ENCODE data around the gene PIAS4. TPM values are rescaled to one million over a fixed set of nuclear protein-coding genes. Genes with fewer than 3 reads are reported as not detected.

The PIAS4 gene
- total and polyA plus RNA-seq, 9 of the 15 experiments (the other 6 are each of a cell fraction or from before 2014, with no cell fraction given), result 0.27 to 34.9 (median 14.4) TPM

- TF ChIP-seq SLC30A9 (CRISPR knock-in tag; IDR thresholded peaks at IDR 0.05) (no peak), PTRF (tag; IDR thresholded peaks at IDR 0.05) (no peak)
Observed at GRCh38 chr19:4025317-4025716, 17.8 kb downstream of the PIAS4 start (continued).

DNA sequence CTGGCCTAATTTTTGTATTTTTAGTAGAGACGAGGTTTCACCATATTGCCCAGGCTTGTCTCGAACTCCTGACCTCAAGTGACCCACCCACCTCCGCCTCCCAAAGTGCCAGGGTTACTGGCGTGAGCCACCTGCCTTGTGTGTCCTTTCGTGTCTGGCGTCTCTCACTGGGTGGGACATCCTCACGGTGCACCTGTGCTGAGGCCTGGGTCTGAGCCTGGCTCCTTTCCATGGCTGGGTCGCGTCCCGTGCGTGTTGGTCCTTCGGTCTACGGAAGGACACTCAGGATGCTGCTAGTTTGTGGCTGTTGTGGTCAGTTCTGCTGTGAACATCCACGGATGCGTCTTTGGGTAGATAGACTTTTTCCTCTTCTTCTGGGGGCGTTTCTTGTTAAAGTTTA, 19.6 kb downstream of the PIAS4 start:
- Histone ChIP-seq H4K20me1 (replicated peaks; ENCODE audit: control insufficient read depth, insufficient read depth, low read length) (peaks cover 4% of the 10 kb centered on the region; the same call in 1 of the 2 replicates), H3K9ac (ENCODE audit: insufficient read depth in 1 of 2, low read depth in 2 of 2, low read length in 2 of 2) (peak overlapping the region in 1 of 2 experiments; percentile 45; a peak in 1 of 4 replicates), H3K36me3 (ENCODE audit: control insufficient read depth, insufficient read depth, low read length) (peaks cover 44% of the 10 kb centered on the region; the same call in 2 of the 3 replicates), H3K4me3 (no peak overlapping the region), H2AFZ (ENCODE audit: low read depth, low read length) (no peak overlapping the region), H3K4me2 (ENCODE audit: insufficient read depth, low read length) (no peak overlapping the region), H3K9me1 (ENCODE audit: control insufficient read depth, insufficient read depth, low read length) (peaks cover 3% of the 10 kb centered on the region), H3K4me1 (replicated peaks in 1 of 2; ENCODE audit: control insufficient read depth in 2 of 2, insufficient read depth in 2 of 2, low read length in 2 of 2) (peaks cover 0 to 27% of the 10 kb centered on the region in 2 experiments; a peak in 2 of 5 replicates), H3K79me2 (ENCODE audit: control insufficient read depth, insufficient read depth, low read length) (no peaks in the 10 kb centered on the region), H3K9me3 (replicated peaks; ENCODE audit: control insufficient read depth, insufficient read depth, low read depth, low read length) (no peaks in the 10 kb centered on the region), H3K27ac (ENCODE audit: extremely low read depth, low read depth, low read length) (no peak overlapping the region), H3K27me3 (ENCODE audit: control insufficient read depth in 2 of 2, insufficient read depth in 2 of 2, low read length in 2 of 2) (no peaks in the 10 kb centered on the region)
- intact Hi-C loops (cut with micrococcal nuclease), result no loop called here
- DNase-seq (ENCODE audit: extremely low read depth in 1 of 4, low spot score in 3 of 4), result no peak
- BruUV-seq (replicated peaks), result no TSS peak
- ATAC-seq, result no peak
- ChIA-PET CTCF (ENCODE audit: low intra/inter-chr PET ratio) (no interaction called here), POLR2A (interaction anchor here (0.7 to 1.0 kb wide), 2 partner anchors 19 to 34 kb away, joined by 3 to 5 read pairs; partner anchors contain the start of gene PIAS4)
- in situ Hi-C loops (cut with MboI), result no loop called here
- no peak for FAIRE-seq
- WGBS (ENCODE audit: insufficient coverage, low coverage, missing lambda C conversion rate), result 84% methylated on average over 14 of the region's 16 CpGs
- no peak for TF ChIP-seq ZSCAN32 (CRISPR knock-in tag; IDR thresholded peaks at IDR 0.05)
- no peak for TF ChIP-seq SMARCC2 (IDR thresholded peaks at IDR 0.05; ENCODE audit: low read depth)
- no peak for TF ChIP-seq ZNF764 (CRISPR knock-in tag; IDR thresholded peaks at IDR 0.05; ENCODE audit: low read depth)
- TF ChIP-seq CREM (IDR thresholded peaks at IDR 0.05; ENCODE audit: low read depth), result no peak
- TF ChIP-seq MXD1 (CRISPR knock-in tag; IDR thresholded peaks at IDR 0.05; ENCODE audit: borderline replicate concordance, poor library complexity, severe bottlenecking), result no peak
- no peak for TF ChIP-seq TEAD1 (CRISPR knock-in tag; IDR thresholded peaks at IDR 0.05)
- no peak for TF ChIP-seq ZNF830 (CRISPR knock-in tag; IDR thresholded peaks at IDR 0.05)
- no peak for TF ChIP-seq SMAD1 (IDR thresholded peaks at IDR 0.05; ENCODE audit: low read depth, low read length, partially characterized antibody)
